ENCODE results near the gene HPD.
A peak's percentile ranks its signal among the peaks of the same experiment; 100 is the strongest.

HPD gene

DNA sequence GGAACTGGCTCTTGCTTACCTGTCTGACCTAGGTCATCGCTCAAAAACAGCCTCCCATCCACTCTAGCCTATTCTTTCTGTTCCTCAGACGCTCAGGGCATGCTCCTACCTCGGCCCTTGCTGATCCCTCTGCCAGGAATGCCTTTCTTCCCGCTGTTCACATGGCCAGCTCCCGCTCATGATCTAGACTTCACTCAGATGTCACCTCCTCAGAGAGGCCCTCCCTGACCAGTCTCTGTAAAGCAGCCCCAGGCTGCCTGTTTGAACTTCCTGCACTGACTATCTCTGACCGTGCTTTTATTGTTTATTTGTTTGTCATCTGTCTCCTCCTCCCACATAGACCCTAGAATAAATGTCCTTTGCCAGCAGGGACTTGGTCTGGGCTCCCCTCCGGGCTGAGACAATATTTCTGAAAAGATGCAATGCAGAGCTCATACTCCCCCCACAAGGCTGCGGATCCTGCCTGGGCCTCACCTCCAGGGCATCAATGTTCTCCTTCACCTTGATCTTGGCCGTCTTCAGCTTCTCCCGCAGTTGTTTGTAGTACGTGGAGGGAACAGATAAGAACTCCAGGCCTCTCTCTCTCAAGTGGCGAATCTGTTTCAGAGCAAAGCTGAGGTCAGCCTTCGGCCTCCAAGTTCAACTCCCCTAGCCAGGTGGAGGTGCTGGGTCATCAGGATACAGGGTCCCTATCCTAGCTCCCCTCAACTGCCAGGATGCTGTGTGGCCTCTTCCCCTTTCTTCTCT is 15.2 kb downstream of the HPD start:
- no peaks in the 10 kb centered on the region for H3K9me3 ChIP-seq (ENCODE audit: control insufficient read depth, low read length)
- no peak overlapping the region for H3K27ac ChIP-seq (ENCODE audit: low read depth, low read length, severe bottlenecking)
- no peak overlapping the region for H3K4me3 ChIP-seq (ENCODE audit: extremely low read depth, insufficient read depth, low read length, poor library complexity, severe bottlenecking)
- 81 to 83% methylated on average over 12 to 13 of the region's 13 CpGs for WGBS, 2 experiments (ENCODE audit: insufficient coverage in 2 of 2)
- H3K4me1 ChIP-seq (ENCODE audit: control insufficient read depth, insufficient read depth, low read length, poor library complexity, severe bottlenecking) = peaks cover 6% of the 10 kb centered on the region
- no peaks in the 10 kb centered on the region for H3K36me3 ChIP-seq (ENCODE audit: control insufficient read depth, insufficient read depth, low read length)

DNA sequence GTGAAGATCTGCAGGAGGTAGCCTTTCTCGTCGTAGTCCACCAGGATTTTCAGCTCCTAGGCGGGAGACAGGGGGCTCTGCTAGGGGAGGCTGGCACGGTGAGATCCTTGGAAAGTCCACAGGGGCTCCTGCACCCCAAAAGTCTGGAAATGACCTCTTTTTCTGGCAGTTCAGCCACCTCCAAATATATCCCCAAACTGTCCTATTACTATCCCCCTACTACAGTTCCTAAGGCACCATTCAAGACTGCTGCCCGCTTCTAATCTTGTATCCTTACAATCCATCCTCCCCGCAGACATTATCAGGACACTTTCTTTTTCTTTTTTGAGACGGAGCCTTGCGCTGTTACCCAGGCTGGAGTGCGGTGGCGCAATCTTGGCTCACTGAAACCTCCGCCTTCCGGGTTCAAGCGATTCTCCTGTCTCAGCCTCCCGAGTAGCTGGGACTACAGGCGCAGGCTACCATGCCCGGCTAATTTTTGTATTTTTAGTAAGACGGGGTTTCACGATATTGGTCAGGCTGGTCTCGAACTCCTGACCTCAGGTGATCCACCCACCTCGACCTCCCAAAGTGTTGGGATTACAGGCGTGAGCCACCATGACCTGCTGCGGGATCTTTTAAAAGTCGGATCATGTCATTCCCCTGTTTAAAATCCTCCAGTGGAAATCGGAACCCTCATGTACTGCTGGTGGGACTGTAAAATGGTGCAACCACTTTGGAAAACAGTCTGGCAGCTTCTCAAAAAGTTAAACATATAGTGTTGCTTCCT is 18.5 kb downstream of the HPD start:
- peak overlapping the region; percentile 52 for H3K4me3 ChIP-seq (ENCODE audit: extremely low read depth, insufficient read depth, low read length, poor library complexity, severe bottlenecking)
- 77 to 80% methylated on average over 24 of the region's 24 CpGs for WGBS, 2 experiments (ENCODE audit: insufficient coverage in 2 of 2)
- no peaks in the 10 kb centered on the region for H3K36me3 ChIP-seq (ENCODE audit: control insufficient read depth, insufficient read depth, low read length)
- peak overlapping the region; percentile 49 for H3K27ac ChIP-seq (ENCODE audit: low read depth, low read length, severe bottlenecking)
- peaks cover 6% of the 10 kb centered on the region for H3K4me1 ChIP-seq (ENCODE audit: control insufficient read depth, insufficient read depth, low read length, poor library complexity, severe bottlenecking)
- no peaks in the 10 kb centered on the region for H3K9me3 ChIP-seq (ENCODE audit: control insufficient read depth, low read length)

DNA sequence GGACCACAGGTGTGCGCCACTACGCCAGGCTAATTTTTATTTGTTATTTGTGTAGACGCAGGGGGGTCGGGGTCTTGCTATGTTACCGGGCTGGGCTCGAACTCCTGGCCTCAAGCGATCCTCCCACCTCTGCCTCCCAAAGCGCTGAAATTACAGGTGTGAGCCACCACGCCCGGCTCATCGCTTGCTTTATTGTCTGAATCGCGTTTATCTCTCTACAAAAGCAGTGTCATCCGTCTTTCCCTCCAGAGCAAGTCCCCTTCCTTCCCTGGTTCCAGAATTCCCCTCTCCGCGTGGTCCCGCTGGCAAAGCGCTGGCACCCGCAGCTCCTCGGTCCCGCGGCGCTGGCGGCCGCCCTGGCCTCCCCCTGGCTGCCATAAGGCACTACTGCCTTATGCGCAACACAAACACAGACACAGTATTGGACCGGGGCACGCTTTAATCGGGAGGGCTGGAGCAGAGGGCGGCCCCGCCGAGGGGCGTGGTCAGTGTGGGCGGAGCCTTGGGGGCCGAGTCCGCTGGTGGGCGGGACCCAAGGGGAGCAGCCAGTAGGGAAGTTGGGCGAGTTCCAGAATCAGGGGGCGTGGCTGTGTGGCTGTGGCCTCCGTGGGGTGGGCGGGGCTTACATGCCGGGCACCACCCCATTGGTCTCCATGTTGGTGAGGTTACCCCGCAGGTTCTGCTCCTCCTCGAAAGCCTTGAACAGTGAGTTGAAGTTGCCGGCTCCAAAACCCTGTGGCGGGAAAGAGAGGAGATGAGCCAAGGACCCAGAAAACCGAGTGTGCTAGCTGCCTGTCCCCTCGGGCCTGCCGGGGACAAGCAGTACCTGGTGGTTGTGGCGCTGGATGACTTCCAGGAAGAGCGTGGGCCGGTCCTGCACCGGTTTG is 19.3 kb downstream of the HPD start:
- 18 to 21% methylated on average over 36 to 45 of the region's 53 CpGs for WGBS, 2 experiments (ENCODE audit: insufficient coverage in 2 of 2)
- H3K36me3 ChIP-seq (ENCODE audit: control insufficient read depth, insufficient read depth, low read length) = no peaks in the 10 kb centered on the region
- no peaks in the 10 kb centered on the region for H3K9me3 ChIP-seq (ENCODE audit: control insufficient read depth, low read length)
- peak overlapping the region; percentile 49 for H3K27ac ChIP-seq (ENCODE audit: low read depth, low read length, severe bottlenecking)
- H3K4me1 ChIP-seq (ENCODE audit: control insufficient read depth, insufficient read depth, low read length, poor library complexity, severe bottlenecking) = peaks cover 6% of the 10 kb centered on the region
- H3K4me3 ChIP-seq (ENCODE audit: extremely low read depth, insufficient read depth, low read length, poor library complexity, severe bottlenecking) = peak overlapping the region; percentile 52

DNA sequence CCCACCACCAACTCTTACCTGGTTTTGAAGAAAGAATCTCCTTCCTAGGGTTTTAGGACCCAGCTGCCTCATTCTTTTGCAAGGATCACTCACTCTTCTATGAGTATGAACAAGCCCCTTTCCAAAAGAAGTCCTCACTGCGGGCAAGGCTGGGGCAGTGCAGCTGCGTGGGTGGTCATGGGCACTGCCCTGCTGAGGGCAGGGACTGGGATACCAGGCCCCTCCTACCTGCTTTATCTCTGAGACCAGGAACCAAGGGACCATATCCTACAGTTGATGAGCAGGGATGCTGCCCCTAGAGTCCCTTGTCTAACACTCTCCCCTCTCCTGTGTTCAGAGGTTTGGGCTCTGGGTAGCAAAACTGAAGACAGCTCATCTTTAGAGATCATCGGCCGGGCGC is 20.5 kb downstream of the HPD start:
- no peak overlapping the region for H3K4me3 ChIP-seq (ENCODE audit: extremely low read depth, insufficient read depth, low read length, poor library complexity, severe bottlenecking)
- H3K9me3 ChIP-seq (ENCODE audit: control insufficient read depth, low read length) = no peaks in the 10 kb centered on the region
- WGBS, 2 experiments (ENCODE audit: insufficient coverage in 2 of 2) = 91 to 97% methylated on average over 3 to 5 of the region's 5 CpGs
- H3K36me3 ChIP-seq (ENCODE audit: control insufficient read depth, insufficient read depth, low read length) = no peaks in the 10 kb centered on the region
- no peak overlapping the region for H3K27ac ChIP-seq (ENCODE audit: low read depth, low read length, severe bottlenecking)
- peaks cover 3% of the 10 kb centered on the region for H3K4me1 ChIP-seq (ENCODE audit: control insufficient read depth, insufficient read depth, low read length, poor library complexity, severe bottlenecking)

DNA sequence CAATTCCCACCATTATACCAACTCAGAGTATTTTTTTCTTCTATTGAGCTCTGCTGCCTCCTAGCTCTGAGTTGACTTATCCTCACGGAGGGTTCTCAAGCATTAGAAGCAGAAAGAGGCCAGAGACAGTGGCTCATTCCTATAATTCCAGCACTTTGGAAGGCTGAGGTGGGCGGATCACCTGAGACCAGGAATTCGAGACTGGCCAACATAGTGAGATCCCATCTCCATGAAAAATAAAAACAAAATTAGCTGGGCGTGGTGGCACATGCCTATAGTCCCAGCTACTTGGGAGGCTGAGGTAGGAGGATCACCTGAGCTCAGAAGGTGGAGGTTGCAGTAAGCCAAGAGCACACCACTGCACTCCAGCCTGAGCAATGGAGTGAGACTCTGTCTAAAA is 21.0 kb downstream of the HPD start:
- 77 to 89% methylated on average over 3 to 4 of the region's 4 CpGs for WGBS, 2 experiments (ENCODE audit: insufficient coverage in 2 of 2)
- no peaks in the 10 kb centered on the region for H3K9me3 ChIP-seq (ENCODE audit: control insufficient read depth, low read length)
- no peak overlapping the region for H3K27ac ChIP-seq (ENCODE audit: low read depth, low read length, severe bottlenecking)
- no peak overlapping the region for H3K4me3 ChIP-seq (ENCODE audit: extremely low read depth, insufficient read depth, low read length, poor library complexity, severe bottlenecking)
- no peaks in the 10 kb centered on the region for H3K36me3 ChIP-seq (ENCODE audit: control insufficient read depth, insufficient read depth, low read length)
- H3K4me1 ChIP-seq (ENCODE audit: control insufficient read depth, insufficient read depth, low read length, poor library complexity, severe bottlenecking) = no peaks in the 10 kb centered on the region

DNA sequence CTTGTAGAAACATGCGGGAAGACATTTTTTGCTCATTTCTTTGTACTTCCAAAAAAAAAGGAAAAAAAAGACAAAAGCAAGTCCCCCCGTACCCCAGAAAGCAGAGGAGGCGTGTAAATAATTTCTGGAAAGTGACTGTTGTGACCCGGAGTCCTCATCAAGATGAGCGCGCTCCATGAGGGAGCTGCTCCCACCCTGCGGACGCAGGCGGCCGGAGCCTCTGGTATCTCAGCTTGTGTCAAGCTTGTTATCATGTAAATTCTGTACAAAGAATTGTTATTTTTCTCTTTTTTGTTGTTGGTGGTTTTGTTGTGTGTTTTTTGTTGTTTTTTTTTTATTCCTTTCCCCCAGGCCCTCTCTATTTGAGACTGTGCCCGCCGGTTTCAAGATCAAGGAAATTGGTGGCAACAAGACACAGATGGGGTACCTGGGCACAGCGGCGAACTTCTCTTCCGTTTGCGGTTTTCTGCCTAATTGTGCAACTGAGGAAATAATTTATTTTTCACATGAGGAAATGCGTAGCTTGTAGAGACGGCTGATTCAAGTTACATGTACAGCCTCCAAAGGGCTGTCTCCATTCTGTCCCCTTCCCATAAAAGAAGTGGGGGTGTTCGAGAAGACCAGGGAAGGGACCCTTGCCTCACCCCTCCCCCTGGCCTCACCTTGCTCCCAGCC is 27.0 kb downstream of the HPD start:
- H3K4me1 ChIP-seq (ENCODE audit: control insufficient read depth, insufficient read depth, low read length, poor library complexity, severe bottlenecking) = no peaks in the 10 kb centered on the region
- H3K36me3 ChIP-seq (ENCODE audit: control insufficient read depth, insufficient read depth, low read length) = peaks cover 54% of the 10 kb centered on the region
- H3K4me3 ChIP-seq (ENCODE audit: extremely low read depth, insufficient read depth, low read length, poor library complexity, severe bottlenecking) = no peak overlapping the region
- no peak overlapping the region for H3K27ac ChIP-seq (ENCODE audit: low read depth, low read length, severe bottlenecking)
- 96% methylated on average over 15 to 16 of the region's 19 CpGs for WGBS, 2 experiments (ENCODE audit: insufficient coverage in 2 of 2)
- H3K9me3 ChIP-seq (ENCODE audit: control insufficient read depth, low read length) = no peaks in the 10 kb centered on the region

DNA sequence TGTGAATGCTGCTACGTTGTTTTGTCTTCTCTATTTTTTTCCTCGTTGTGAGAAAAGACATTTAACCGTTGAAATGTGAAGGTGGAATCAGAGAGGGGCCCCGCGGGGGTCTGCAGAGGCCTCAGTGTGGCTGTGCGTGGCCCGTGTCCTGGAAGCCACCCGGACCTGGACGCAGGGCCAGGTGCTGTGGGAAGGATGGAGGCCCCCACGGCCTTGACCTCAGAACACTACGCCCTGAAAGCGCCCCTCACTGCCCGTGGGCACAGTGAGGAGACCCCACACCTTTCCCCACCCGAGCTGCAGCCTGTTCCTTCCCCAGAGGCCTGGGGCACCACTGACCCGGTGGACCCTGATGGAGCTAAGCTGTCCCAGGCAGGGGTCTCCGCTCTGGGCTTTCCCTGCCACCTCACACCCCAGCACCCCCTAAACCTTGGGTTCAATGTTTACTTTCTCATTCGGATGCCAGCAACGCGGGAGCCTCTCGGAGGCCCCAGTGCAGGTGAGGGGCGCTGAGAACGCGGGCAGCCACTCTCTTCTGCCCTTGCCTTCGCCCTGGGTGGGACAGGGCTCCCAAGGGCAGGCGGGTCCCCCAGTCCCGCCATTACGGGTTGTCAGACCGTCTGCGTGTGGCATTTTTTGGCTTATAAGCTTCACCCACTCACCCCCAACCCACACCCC is 27.9 kb downstream of the HPD start:
- Histone ChIP-seq H3K27ac (ENCODE audit: low read depth, low read length, severe bottlenecking) (no peak overlapping the region), H3K4me3 (ENCODE audit: extremely low read depth, insufficient read depth, low read length, poor library complexity, severe bottlenecking) (no peak overlapping the region), H3K9me3 (ENCODE audit: control insufficient read depth, low read length) (no peaks in the 10 kb centered on the region), H3K36me3 (ENCODE audit: control insufficient read depth, insufficient read depth, low read length) (peaks cover 64% of the 10 kb centered on the region), H3K4me1 (ENCODE audit: control insufficient read depth, insufficient read depth, low read length, poor library complexity, severe bottlenecking) (no peaks in the 10 kb centered on the region)
- WGBS, 2 experiments (ENCODE audit: insufficient coverage in 2 of 2) = 96 to 97% methylated on average over 23 to 28 of the region's 29 CpGs

DNA sequence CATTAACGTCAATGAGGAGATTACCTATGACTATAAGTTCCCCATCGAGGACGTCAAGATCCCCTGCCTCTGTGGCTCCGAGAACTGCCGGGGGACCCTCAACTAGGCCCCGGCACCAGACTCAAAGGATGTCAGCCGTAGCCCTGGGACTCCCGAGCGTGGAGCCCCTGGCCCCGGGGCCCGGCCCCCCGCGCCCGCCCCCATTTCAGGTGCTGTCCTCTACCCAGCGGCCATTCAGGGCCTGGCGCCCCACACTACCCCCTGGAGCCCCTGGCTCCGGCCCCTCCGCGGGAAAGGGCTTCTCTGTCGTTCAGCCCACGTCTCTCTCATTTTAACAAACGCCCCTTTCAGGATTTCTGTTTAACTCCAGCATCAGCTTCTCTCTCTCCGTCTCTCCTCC is 28.5 kb downstream of the HPD start:
- 93 to 96% methylated on average over 22 of the region's 23 CpGs for WGBS, 2 experiments (ENCODE audit: insufficient coverage in 2 of 2)
- H3K9me3 ChIP-seq (ENCODE audit: control insufficient read depth, low read length) = no peaks in the 10 kb centered on the region
- peaks cover 64% of the 10 kb centered on the region for H3K36me3 ChIP-seq (ENCODE audit: control insufficient read depth, insufficient read depth, low read length)
- no peak overlapping the region for H3K4me3 ChIP-seq (ENCODE audit: extremely low read depth, insufficient read depth, low read length, poor library complexity, severe bottlenecking)
- no peaks in the 10 kb centered on the region for H3K4me1 ChIP-seq (ENCODE audit: control insufficient read depth, insufficient read depth, low read length, poor library complexity, severe bottlenecking)
- H3K27ac ChIP-seq (ENCODE audit: low read depth, low read length, severe bottlenecking) = no peak overlapping the region

DNA sequence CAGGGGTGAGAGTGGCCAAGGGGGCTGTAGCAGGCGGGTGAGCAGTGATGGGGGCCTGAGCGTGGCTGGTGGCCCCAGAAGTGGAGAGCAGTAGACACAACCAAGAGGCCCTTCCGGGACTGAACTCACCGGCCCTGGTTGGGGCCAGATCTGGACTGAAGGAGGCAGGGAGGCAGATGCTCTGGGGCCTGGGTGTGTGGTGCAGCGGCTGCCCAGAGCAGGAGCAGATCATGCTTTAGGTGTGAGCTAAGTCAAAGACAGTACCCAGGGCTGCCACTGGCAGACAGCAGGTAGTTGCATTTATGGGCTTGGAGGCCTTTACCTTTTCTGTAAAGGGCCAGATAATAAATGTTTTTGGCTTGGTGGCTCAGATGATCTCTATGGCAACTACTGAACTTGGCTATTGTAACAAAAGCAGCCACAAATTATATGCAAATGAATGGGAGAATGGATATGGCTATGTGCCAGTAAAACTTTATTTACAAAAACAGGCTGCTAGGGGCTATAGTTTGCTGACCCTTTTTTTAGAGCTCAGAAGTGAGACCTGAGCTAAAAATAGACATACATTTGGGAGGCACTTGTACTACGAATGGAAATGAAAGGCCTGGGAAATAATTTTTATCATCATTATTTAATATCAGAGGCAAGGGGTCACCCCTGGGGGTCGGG is 29.3 kb downstream of the HPD start:
- H3K4me3 ChIP-seq (ENCODE audit: extremely low read depth, insufficient read depth, low read length, poor library complexity, severe bottlenecking) = no peak overlapping the region
- H3K4me1 ChIP-seq (ENCODE audit: control insufficient read depth, insufficient read depth, low read length, poor library complexity, severe bottlenecking) = no peaks in the 10 kb centered on the region
- 95 to 100% methylated on average over 5 to 6 of the region's 7 CpGs for WGBS, 2 experiments (ENCODE audit: insufficient coverage in 2 of 2)
- no peaks in the 10 kb centered on the region for H3K9me3 ChIP-seq (ENCODE audit: control insufficient read depth, low read length)
- H3K36me3 ChIP-seq (ENCODE audit: control insufficient read depth, insufficient read depth, low read length) = peaks cover 71% of the 10 kb centered on the region
- no peak overlapping the region for H3K27ac ChIP-seq (ENCODE audit: low read depth, low read length, severe bottlenecking)
